HG03175 (cell line): ENCODE results near the gene SFTPD.

Experiments used
- ATAC-seq: cut with Tn5 transposase; IDR thresholded peaks from one replicate; pipeline ENCODE4 v1.9.1; 2021; ENCODE audit warnings: mild to moderate bottlenecking, moderate library complexity; ENCODE audit not compliant: unreplicated experiment

Gene SFTPD

DNA sequence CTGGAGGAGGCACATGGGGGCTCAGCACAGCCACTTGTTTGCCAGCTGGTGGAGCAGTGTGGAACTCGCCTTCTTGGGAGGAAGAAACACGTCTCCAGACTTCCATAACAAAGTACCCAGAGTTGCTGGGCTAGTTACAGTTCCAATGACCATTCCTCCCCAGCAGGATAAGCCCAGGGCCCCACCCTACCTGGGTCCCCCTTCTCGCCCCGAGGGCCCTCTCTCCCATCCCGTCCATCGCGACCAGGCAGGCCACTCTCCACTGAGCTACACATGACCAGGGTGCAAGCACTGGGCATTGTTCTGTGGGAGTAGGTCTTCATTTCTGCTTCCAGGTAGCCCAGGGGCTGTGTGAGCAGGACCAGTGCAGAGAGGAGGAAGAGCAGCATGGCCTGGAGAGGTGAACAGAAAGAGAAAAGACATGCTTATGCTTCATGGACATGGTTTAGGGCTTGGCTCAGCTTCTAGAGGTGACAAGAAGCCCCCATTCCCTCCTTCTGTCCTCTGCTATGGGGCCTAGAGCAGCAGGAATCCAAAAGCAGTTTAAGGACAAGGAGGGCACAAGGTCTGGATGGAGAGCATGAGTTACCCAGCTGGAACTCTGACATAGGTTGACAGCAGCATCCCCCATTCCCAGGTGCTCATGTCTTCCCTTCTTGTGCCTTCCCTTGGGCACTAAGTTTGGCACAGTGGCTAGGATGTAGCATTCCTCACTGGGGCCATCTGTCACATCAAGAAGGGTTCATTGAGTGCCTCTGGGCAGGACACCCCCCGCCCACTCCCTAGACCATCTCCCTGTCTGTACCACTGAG is 2.4 kb downstream of the SFTPD start:
- no peak for ATAC-seq

- no peak for ATAC-seq
Observed at GRCh38 chr10:79944428-79945395, 4.2 kb downstream of the SFTPD start.

- ATAC-seq, result no peak
Observed at GRCh38 chr10:79943871-79944270, 5.0 kb downstream of the SFTPD start.

DNA sequence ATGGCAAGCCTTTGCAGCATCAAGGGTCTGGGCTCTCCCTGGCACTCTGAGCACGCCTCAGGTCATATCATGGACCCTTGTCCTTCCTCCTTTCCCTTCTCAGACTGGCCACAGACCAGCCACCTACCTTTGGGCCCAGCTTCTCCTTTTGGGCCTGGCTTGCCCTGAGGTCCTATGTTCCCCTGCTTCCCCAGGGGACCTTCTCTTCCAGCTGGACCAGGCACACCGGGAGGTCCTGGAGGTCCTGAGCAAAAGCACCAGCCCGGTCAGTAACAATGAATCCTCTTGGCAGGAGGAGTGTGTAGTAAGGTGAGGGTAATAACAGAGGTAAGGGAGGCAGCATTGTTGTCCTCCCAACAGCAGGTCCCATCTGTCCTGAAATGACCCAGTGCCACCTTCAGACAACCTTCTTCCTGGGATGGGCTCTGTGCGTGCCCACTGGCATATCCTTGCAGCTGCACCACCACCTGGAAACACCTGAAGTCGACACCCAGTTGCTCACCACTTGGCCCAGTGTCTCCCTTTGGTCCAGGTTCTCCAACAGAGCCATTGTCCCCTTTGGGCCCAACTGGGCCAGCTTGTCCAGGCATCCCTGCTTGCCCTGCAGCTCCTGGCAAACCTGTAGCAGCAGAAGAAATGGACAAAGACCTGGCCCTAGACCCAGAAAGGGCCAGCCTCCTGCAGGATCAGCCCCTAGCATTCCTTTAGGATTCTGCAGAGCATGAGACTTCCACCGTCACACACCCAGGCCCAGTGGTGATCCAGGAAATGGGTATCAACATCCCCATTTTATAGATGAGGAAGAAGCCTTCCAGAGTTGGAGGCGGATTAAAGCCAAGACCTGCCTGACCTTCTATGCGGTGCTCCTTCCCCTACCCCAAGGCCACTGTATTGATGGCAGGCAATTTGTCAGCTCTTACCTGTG is 6.4 kb downstream of the SFTPD start:
- no peak for ATAC-seq

DNA sequence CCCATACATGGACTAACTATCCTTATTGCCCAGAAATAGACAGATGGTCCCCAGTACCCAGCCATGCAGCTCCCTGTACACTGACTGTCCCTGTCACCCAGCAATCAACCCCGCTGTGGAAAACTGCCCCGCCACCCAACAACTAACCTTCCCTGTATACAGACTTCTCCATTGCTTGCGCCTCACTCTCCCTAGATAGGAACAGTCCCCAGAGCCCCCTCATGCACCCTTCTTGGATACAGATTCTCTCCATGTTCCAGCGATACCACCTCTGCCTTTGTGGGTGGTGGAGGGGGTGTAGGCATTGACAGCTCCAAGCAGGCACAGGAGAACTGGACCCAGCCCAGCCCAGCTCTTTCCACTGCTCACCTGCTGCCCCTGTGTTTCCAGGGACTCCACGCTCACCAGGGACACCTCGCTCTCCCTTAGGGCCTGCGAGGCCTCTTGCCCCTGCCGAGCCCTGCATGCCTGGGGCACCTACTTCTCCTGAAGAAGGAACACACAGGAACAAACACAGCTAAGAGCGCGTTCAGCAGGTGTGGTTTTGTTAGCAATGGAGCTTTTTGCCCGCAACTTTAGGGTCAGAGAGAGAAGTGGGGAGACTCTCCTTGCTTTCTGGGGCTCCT is 7.2 kb downstream of the SFTPD start:
- no peak for ATAC-seq

DNA sequence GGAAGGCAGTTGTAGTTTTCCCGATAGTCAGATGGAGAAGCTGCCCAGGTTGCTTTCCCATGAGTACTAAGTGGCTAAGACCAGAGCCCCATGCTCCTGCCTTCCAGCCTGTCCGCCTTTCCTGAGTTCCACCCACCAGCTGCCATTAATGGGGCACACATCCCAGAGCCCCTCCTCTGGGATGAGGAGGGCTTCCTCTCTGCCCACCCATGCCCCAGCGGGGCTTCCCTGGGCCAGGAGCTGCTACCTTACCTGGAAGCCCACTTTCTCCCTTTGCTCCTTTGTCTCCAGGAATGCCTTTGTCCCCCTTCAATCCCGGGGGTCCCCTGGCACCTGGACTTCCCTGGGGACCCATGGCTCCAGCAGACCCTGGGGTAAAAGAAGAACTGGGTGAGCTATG is 7.8 kb downstream of the SFTPD start:
- no peak for ATAC-seq

- no peak for ATAC-seq
Observed at GRCh38 chr10:79940431-79940830, 8.5 kb downstream of the SFTPD start.

- no peak for ATAC-seq
Observed at GRCh38 chr10:79939969-79940368, 8.9 kb downstream of the SFTPD start.

GRCh38 chr10:79938728-79939406 is 10.0 kb downstream of the SFTPD start:
- peak; percentile 76 for ATAC-seq

DNA sequence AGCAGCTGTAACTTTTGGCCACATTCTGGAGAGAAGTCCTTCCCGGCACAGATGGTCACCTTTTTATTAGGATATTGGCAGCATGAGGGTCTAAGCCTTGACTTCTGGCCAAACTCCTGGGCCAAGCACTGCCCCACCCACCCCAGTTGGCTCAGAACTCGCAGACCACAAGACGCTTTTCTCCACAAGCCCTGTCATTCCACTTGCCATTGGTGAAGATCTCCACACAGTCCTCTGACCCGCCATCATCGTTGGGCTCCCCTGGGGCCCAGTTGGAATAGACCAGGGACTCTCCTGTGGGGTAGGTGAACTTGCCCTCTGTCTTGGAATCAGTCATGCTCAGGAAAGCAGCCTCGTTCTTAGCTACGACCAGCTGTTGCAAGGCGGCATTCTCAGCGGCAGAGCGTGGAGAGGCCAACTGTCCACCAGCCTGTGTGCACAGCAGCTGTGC is 11.2 kb downstream of the SFTPD start:
- ATAC-seq, result no peak

- ATAC-seq, result no peak
Observed at GRCh38 chr10:79936625-79937615, 12.0 kb downstream of the SFTPD start.

DNA sequence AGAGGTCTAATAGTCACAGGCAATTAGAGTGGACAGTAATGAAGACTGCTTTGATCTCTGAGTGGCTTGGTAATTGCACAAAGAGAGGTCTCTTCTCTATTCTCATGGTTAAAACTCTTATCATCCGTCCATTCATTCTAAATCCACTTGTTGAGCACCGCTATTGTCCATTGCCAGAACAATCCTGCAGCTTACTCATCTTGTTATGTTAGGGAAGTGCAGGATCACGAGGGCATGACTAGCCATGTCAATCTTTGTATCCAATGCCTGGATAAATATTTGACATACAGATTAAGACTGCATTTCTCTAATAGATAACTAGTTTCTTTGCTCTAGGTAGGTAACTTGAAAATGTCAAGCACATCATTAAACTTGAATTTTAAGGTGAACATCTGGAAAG is 14.9 kb downstream of the SFTPD start:
- ATAC-seq, result no peak

DNA sequence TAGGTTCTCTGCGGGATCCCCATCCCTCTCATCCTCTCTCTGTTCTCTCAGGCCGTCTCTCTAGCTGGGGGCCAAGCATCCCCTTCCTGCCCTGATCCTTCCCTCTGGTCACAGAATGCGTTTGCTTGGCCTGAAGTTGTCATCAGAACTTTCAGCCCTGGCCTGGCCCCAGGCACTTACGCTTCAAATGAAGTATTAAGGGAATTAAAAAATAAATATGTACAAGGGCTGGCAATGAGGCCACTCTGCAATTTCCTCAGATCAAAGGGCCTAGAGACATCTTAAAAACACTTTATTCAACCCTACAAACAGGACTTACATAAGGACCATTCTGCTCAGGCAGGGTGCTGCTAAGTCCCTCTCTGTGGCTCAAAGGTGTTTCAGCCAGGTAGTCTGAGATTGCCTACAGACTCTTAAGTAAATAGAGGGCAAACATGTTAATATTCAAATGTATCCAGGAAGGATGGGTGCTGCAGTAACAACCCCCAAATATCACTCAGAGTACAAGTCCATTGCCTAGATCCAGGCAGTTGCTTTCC is 16.0 kb downstream of the SFTPD start:
- no peak for ATAC-seq

DNA sequence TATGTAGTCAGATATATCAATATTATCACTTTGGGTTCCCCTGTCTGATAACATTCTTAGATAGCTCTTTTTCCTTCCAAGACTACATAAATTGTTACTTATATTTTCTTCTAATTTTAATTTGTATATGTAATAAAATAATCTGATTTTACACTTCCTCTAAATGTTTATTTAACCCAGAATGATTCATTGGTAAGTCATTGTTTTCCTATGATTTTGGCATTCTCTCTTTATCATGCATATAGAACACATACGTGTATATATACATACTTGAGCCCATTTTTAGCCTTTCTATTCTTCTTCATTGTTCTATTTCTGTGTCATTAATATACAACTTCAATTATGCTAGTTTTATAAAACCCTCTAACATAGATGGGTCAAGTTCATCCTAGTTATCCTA is 16.6 kb downstream of the SFTPD start:
- ATAC-seq, result no peak

- ATAC-seq, result no peak
Observed at GRCh38 chr10:79930751-79931150, 18.2 kb downstream of the SFTPD start.

GRCh38 chr10:79930267-79930666 is 18.6 kb downstream of the SFTPD start:
- ATAC-seq, result no peak

DNA sequence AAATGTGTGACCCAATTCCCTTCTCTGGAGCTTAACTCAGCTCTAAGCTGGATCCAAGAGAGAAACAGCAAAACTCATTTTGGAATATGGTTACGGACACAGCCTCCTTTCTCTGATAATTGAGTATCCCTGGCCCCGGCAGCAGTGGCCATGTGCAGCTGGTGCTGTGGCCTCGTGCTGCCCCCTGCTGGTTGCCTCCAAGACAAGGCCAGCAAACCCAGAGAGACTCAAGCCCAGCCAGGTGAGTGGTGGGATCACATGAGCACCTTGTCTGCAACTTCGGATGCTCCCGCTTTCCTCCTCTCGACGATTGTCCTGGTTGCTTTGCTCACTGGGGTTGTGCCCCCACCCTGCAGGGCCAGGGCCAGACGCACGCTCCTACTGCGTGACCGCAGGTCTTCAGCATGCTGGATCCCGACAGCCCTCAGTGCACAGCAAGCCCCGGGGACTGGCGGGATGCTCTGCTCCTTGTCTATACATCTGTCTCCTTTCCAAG is 19.4 kb downstream of the SFTPD start:
- peak; percentile 73 for ATAC-seq

DNA sequence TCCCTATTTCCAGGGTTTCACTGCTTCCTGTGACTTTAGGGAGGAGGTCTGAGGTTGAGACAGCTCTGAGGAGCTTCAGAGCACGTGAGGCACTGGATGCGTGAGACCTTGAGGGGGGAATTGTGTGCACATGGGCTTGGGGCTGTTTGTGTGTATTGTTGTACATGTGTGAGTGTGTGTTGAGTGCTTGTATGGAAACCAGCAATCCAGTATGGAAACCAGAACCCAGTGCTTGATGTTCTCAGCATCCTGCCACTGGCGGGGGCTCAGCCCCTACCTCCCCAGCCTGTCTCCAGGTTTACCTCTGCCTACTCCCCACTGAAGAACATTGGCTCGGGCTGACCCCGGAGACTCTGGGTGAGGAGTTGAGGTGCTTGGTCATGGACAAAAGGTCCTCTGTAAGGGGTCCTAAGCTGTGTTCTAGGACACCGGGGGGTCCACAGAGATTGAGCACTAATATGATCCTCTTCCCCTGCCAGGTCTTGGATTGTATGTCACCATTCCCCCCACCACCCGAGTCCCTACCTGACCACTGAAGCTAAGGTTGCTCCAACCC is 20.8 kb downstream of the SFTPD start:
- no peak for ATAC-seq
